RKO (cell line): ENCODE data around the gene MOCS1.

ENCODE experiments used
- DNase-seq: peaks from one replicate; pipeline ENCODE4 v3.0.0-alpha.2; 2016; ENCODE audit warnings: low spot score

The MOCS1 gene

GRCh38 chr6:39902786-39903465 lies 31.3 kb downstream of the MOCS1 start:
- DNase-seq: no peak

GRCh38 chr6:39902136-39902535 lies 32.1 kb downstream of the MOCS1 start:
- no peak for DNase-seq

GRCh38 chr6:39901670-39902069 lies 32.6 kb downstream of the MOCS1 start:
- no peak for DNase-seq

GRCh38 chr6:39901116-39901655 lies 33.1 kb downstream of the MOCS1 start:
- DNase-seq: no peak

GRCh38 chr6:39899554-39900295 lies 34.5 kb downstream of the MOCS1 start:
- DNase-seq: no peak

GRCh38 chr6:39898625-39899024 lies 35.6 kb downstream of the MOCS1 start:
- DNase-seq: no peak

- no peak for DNase-seq
Measured at GRCh38 chr6:39897698-39898097, 36.6 kb downstream of the MOCS1 start.

GRCh38 chr6:39896701-39897100 lies 37.6 kb downstream of the MOCS1 start:
- DNase-seq: no peak

- no peak for DNase-seq
Measured at GRCh38 chr6:39893286-39893685, 41.0 kb downstream of the MOCS1 start.

- peak; percentile 5 for DNase-seq
Measured at GRCh38 chr6:39892490-39893129, 41.7 kb downstream of the MOCS1 start.

- DNase-seq: no peak
Measured at GRCh38 chr6:39891976-39892375, 42.3 kb downstream of the MOCS1 start.

- DNase-seq: no peak
Measured at GRCh38 chr6:39891353-39891752, 42.9 kb downstream of the MOCS1 start.

GRCh38 chr6:39889229-39889628 lies 45.0 kb downstream of the MOCS1 start:
- DNase-seq: no peak

GRCh38 chr6:39887692-39888450 lies 46.4 kb downstream of the MOCS1 start:
- DNase-seq: no peak

GRCh38 chr6:39886871-39887270 lies 47.4 kb downstream of the MOCS1 start:
- DNase-seq: no peak

GRCh38 chr6:39885691-39886090 lies 48.6 kb downstream of the MOCS1 start:
- no peak for DNase-seq

- no peak for DNase-seq
Measured at GRCh38 chr6:39884696-39885095, 49.6 kb downstream of the MOCS1 start.

- DNase-seq: no peak
Measured at GRCh38 chr6:39882531-39882899, 51.7 kb downstream of the MOCS1 start.

- DNase-seq: no peak
Measured at GRCh38 chr6:39881851-39882530, 52.3 kb downstream of the MOCS1 start.

- no peak for DNase-seq
Measured at GRCh38 chr6:39880594-39880993, 53.7 kb downstream of the MOCS1 start.

- no peak for DNase-seq
Measured at GRCh38 chr6:39879535-39879934, 54.7 kb downstream of the MOCS1 start.

GRCh38 chr6:39876826-39877225 lies 57.4 kb downstream of the MOCS1 start:
- DNase-seq: no peak
